Body of pancreas (tissue), 4 donors: ENCODE measurements around the gene CHST8. TPM values are rescaled to one million over a fixed set of nuclear protein-coding genes. Genes with fewer than 3 reads are reported as not detected.

Experiments used
- ATAC-seq: fragments of 150-250 bp; one replicate; pipeline ENCODE4 v1.9.1; 2016
- DNase-seq, 4 donors: peaks; one replicate each; pipeline ENCODE4 v3.0.0-alpha.2; 2019
- H3K27ac ChIP-seq, 4 donors: fragments of 200-600 bp; sonication (generic); 1 replicate in 3 of 4; 2 replicates in 1 of 4; pipeline versions ENCODE4 v1.5.1 to v1.6.1; 2016 to 2019; ENCODE audit warnings: mild to moderate bottlenecking in 1 of 4, mixed read lengths in 1 of 4, moderate library complexity in 1 of 4
- H3K27me3 ChIP-seq, 2 donors: fragments of 200-600 bp; sonication (generic); one replicate each; pipeline ENCODE4 v1.6.0; 2016; ENCODE audit warnings: mild to moderate bottlenecking in 1 of 2
- H3K36me3 ChIP-seq, 2 donors: fragments of 200-600 bp; sonication (generic); replicated peaks in 1 of 2; 2 replicates each; pipeline ENCODE4 v1.5.1; 2016; ENCODE audit warnings: low read depth in 2 of 2; ENCODE audit not compliant: insufficient read depth in 1 of 2
- H3K4me1 ChIP-seq: fragments of 200-600 bp; sonication (generic); one replicate; pipeline ENCODE4 v1.6.0; 2016
- H3K4me3 ChIP-seq, 2 donors: fragments of 200-600 bp; sonication (generic); 1 replicate in 1 of 2; 2 replicates in 1 of 2; pipeline ENCODE4 v1.5.1; 2016 to 2019
- H3K9me3 ChIP-seq, 3 donors: fragments of 200-600 bp; sonication (generic); 1 replicate in 2 of 3; 2 replicates in 1 of 3; pipeline ENCODE4 v1.5.1; 2016
- CTCF ChIP-seq, 7 experiments: fragments of 450-650 bp in 4 of 7; fragments of 200-600 bp in 3 of 7; sonication (generic) in 3 of 7; IDR thresholded peaks; one replicate each; pipeline ENCODE4 v1.5.1; 2016 to 2019; ENCODE audit warnings: antibody characterized with exemption in 7 of 7
- POLR2A ChIP-seq, 3 donors: fragments of 450-650 bp; IDR thresholded peaks; one replicate each; pipeline ENCODE4 v1.6.1; 2016; ENCODE audit warnings: antibody characterized with exemption in 3 of 3, mild to moderate bottlenecking in 2 of 3
- WGBS, 2 donors: methylation state at CpG; one replicate each; pipeline ENCODE4 v1.1.5; 2017; 5-methylcytosine and 5-hydroxymethylcytosine counted together
- intact Hi-C: fragments of 100-400 bp; cut with DNase I; formaldehyde crosslinking; loops from one replicate; pipeline ENCODE4 v1.15.1; 2023
- total RNA-seq, 2 donors: library from RNA; depleted of rRNA; stranded (reverse); fragments of >200 nt; gene quantifications; one replicate each; pipeline ENCODE4 v1.1.0, GENCODE V29; 2016

CHST8 gene
- total RNA-seq, 2 donors from 2014 or later, result 0.26 TPM; not detected in 1

GRCh38 chr19:33580026-33580644 lies 41.6 kb upstream of the CHST8 start:
- 16 to 18% methylated on average over 10 of the region's 10 CpGs for WGBS, 2 donors
- peak; percentile 13 to 30 (median 24) for DNase-seq
- H3K36me3 ChIP-seq, result no peaks in the 10 kb centered on the region

GRCh38 chr19:33580645-33581037 lies 41.1 kb upstream of the CHST8 start:
- no peaks in the 10 kb centered on the region for H3K27me3 ChIP-seq
- no peak overlapping the region for H3K4me3 ChIP-seq
- no peaks in the 10 kb centered on the region for H3K9me3 ChIP-seq
- H3K4me1 ChIP-seq, result no peaks in the 10 kb centered on the region
- WGBS, 2 donors, result 0 to 42% methylated on average over 1 to 8 of the region's 8 CpGs
- intact Hi-C loops, result no loop called here
- no peaks in the 10 kb centered on the region for H3K36me3 ChIP-seq
- no peak overlapping the region for H3K27ac ChIP-seq
- peak in 3 of 4 donors; percentile 8 to 26 (median 14) for DNase-seq
- no peak for TF ChIP-seq POLR2A (IDR thresholded peaks at IDR 0.05)
- no peak for TF ChIP-seq CTCF (IDR thresholded peaks at IDR 0.05)
- peak; percentile 9 for ATAC-seq

More at GRCh38 chr19:33580026-33580644, 41.6 kb upstream of the CHST8 start:
- peak; percentile 65 for ATAC-seq
- intact Hi-C loops, result no loop called here
- Histone ChIP-seq H3K9me3 (peaks cover 0 to 2% (median 0%) of the 10 kb centered on the region in 3 donors), H3K4me3 (no peak overlapping the region), H3K27me3 (no peaks in the 10 kb centered on the region), H3K27ac (no peak overlapping the region), H3K4me1 (no peaks in the 10 kb centered on the region)
- no peak for TF ChIP-seq POLR2A (IDR thresholded peaks at IDR 0.05)
- TF ChIP-seq CTCF (IDR thresholded peaks at IDR 0.05), result no peak

GRCh38 chr19:33582914-33583313 lies 38.8 kb upstream of the CHST8 start:
- no peak for ATAC-seq
- no peak for TF ChIP-seq CTCF (IDR thresholded peaks at IDR 0.05)
- no peak for TF ChIP-seq POLR2A (IDR thresholded peaks at IDR 0.05)
- no peaks in the 10 kb centered on the region for H3K4me1 ChIP-seq
- H3K27ac ChIP-seq, result no peak overlapping the region
- no peak overlapping the region for H3K4me3 ChIP-seq
- no peaks in the 10 kb centered on the region for H3K27me3 ChIP-seq
- WGBS, 2 donors, result 48 to 50% methylated on average over 2 to 4 of the region's 4 CpGs
- H3K36me3 ChIP-seq, result no peaks in the 10 kb centered on the region
- no peak for DNase-seq
- intact Hi-C loops, result no loop called here
- peaks cover 0 to 10% (median 0%) of the 10 kb centered on the region in 3 donors for H3K9me3 ChIP-seq

- no peak overlapping the region for H3K4me3 ChIP-seq
- no peaks in the 10 kb centered on the region for H3K27me3 ChIP-seq
- DNase-seq, result no peak
- H3K36me3 ChIP-seq, result no peaks in the 10 kb centered on the region
- 47 to 52% methylated on average over 2 of the region's 2 CpGs for WGBS, 2 donors
- no peak for ATAC-seq
- intact Hi-C loops, result no loop called here
- TF ChIP-seq CTCF (IDR thresholded peaks at IDR 0.05) (no peak), POLR2A (IDR thresholded peaks at IDR 0.05) (no peak)
- H3K27ac ChIP-seq, result no peak overlapping the region
- H3K9me3 ChIP-seq, result peaks cover 0 to 15% (median 0%) of the 10 kb centered on the region in 3 donors
- no peaks in the 10 kb centered on the region for H3K4me1 ChIP-seq
Observed at GRCh38 chr19:33587150-33587549, 34.6 kb upstream of the CHST8 start.

GRCh38 chr19:33590224-33590623 lies 31.5 kb upstream of the CHST8 start:
- Histone ChIP-seq H3K36me3 (no peaks in the 10 kb centered on the region), H3K4me1 (no peaks in the 10 kb centered on the region), H3K4me3 (no peak overlapping the region), H3K27me3 (no peaks in the 10 kb centered on the region), H3K9me3 (peaks cover 0 to 15% (median 0%) of the 10 kb centered on the region in 3 donors), H3K27ac (no peak overlapping the region)
- no peak for ATAC-seq
- WGBS, 2 donors, result 33 to 34% methylated on average over 1 of the region's 1 CpG
- intact Hi-C loops, result no loop called here
- TF ChIP-seq CTCF (IDR thresholded peaks at IDR 0.05) (no peak), POLR2A (IDR thresholded peaks at IDR 0.05) (no peak)
- no peak for DNase-seq
